ENCODE results near the gene GPR37L1.
"Not testable (repeated sequence)": the region's sequence is repeated elsewhere in the genome, so short reads cannot be mapped to it uniquely, and the experiment has no call there.

GPR37L1 gene

DNA sequence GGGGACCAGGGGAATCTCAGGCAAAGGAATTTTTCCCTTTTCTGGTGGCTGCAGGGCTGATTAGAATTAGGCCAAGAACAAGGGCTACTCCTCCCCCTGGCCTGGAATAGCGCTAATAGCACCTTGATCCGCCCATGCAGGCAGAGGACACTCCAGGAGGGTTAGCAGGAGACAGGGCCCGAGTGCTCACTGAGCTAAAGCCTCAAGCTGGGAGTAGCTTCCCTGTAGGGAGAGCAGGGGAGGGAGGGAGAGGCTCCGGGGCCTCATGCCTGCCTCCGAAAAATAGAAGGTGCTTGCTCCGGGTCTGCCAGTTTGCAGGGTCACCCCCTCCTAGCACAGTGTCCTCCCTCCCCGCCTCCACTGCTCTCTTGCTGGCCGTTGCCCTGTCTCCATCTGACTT is 33.9 kb downstream of the GPR37L1 start:
- DNase-seq = no peak

DNA sequence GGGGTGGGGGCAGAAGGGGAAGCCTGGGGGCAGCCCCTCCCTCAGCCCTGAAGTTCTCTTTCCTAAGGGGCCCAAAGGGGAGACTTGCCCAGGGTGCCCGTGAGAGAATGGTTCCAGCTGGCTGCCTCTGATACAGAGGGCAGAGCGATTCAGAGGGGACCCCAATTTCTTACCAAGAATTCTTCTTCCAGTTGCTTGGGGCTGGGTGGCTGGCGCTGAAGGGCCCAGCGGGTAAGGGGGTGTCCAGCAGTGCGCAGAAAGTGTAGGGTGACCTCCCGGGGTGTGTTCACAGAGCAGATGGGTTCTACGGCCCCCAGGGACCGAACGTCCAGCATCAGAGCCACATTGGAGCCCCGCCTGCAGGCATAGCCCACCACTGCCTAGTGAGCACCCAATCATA is 35.2 kb downstream of the GPR37L1 start:
- DNase-seq = no peak

DNA sequence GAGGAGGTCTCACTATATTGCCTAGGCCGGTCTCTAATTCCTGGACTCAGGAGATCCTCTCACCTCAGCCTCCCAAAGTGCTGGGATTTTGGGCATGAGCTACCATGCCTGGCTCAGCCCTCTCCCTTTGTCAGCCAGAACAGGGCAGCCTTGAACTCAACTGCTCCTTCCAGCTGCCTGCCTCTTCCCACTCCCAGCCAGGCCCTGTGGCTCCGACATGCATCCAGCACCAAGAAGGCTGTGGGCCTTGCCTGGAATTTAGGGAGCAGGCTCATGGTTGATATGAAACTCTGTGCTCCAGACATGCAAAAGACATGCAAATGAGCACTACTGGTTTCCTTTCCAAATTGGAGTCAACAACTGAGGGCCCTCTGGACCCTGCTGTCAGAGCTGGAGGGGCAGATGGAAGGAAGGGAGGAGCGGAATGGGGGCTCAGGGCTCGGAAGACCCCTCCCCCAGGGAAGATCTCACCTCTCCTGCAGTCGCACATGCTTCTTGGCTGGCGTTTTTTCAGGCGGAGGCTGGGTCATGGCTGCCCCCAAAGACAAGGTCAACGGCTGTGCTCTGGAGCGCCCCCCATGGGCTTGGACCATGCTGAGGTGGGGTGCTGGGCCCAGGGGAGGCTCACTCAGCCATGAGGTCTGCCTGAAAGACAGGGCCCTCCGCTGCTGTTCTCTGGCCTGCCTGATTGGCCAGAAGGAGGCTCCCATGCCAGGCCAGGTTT is 36.3 kb downstream of the GPR37L1 start:
- DNase-seq = no peak

DNA sequence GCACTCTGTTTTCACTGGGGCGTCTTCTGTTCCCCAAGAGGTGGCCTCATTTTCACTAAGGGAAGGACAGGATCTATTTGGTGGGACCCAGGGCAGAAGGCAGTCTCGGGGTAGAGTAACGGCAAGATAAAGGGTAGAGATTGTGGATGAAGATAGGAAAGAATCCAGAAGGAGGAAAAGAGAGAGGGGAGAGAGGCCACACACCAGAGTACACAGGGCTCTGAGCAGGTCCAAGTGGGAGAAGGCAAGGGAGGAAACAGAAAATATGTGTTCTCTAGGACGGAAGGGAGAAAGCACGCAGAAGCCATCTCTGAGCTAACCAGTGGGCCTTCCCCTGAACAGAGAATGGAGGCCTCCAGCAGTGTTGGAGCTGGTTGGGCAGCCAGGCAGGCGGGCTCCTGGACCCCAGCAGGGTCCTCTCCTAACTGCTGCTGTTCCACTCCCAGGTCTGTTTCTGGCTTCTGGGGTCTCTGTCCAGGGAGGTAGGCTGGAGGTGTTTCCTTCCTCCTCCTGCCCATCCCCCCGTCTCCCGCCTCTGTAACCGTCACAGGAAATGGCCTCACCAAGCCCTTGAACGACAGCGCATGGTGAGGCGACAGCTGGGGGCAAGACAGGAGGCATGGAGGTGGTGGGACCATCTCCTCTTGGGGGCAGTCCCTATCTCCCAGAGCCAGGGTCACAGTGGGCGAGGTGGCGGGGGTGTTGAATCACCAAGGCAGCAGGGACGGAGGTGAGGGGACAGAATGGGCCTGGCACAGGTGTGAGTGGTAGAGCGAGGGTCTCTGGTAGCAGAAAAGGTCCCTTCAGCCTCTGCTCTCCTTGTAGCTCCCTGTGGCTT is 37.0 kb downstream of the GPR37L1 start:
- DNase-seq = no peak

DNA sequence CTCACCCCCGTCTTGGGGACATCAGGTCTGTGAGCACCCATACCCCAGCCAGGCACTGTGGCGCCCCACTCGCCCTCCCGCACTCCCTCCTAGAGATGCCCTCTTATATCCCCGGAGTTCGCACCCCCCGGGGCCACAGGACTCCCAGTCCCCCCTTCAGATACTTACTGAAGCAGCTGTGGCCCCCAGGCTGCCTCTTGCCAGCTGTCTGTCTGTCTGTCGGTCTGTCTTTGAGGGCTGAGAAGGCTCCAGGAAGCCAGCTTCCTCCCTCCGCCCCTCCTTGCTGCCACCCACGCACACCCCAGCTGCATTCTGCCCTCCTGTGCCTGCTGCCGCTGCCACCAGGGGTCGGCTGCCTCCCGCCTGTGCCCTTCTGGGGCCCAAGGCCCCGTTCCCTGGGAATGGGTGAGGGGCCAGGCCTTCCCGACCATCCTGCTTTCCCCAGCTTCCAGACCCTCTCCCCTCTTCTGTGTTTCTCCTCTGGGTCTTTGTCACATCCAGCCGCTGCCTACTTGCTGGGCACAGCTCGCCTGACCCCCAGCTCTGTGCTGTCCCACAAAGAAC is 37.7 kb downstream of the GPR37L1 start, which contains the start of gene PTPN7:
PTPN7 (minus strand) TSS at position 226 of the 564 bp plus-strand sequence. CDS start 1,200 bp downstream, outside the sequence.
- DNase-seq = peak; percentile 65

DNA sequence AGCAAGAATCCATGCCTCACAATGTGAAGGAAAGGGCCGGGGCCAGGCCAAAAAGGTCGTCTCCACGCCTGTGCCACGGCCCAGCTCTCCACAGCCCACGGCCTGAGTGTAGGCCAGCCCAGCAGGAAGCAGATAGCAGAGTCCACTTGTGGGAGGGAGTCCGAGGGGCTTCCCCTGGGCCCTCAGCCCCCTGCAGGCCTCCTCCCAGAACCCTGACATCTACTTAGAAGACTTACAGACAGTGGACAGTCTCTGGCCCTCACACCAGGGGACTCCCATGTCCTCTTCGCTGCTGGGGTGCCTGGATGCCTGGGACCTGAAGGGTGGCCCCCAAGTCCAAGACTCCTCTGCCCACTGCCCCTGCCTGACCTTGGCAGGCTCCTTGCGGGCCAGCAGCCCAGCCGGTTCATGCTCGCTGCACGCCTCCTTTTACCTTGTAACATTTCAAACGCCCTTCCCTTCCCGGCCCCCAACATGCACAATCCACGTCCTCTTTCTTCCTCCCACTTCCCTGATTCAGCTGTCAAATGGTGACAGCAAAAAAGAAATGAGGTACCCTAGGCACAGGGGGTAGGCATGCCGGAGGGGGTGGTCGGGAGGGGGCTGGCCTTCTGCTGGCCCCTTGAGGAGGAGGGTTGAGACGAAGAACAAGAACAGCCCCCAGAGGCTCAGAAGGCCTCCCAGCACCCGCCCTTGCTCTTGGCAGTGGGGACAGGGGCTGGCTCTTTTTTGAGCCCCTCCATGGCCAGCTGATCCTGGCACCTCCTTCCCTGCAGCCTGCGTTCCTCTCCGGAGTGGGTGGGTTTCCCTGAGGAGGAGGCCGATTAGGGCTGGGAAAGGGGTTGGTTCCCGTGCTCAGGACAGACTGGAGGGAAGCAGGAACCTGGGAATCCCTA is 38.7 kb downstream of the GPR37L1 start:
- DNase-seq = no peak

DNA sequence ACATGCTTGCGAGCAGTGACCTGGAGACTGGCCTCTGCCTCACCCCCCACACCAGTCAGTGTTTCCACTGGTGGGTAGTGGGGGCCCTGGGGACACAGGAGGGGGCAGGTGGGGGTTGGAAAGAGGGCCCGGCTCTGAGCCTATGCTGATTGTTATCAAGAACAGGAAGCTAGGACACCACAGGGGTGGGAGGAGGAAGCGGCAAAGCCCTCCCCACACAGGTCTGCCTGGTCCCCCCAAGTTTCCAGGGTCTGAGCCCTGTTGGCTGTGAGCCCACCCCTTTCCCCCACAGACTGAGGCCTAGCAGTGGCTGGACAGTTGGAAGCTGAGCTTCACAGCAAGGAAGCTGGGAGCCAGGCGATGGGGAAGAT is 39.3 kb downstream of the GPR37L1 start:
- no peak for DNase-seq

DNA sequence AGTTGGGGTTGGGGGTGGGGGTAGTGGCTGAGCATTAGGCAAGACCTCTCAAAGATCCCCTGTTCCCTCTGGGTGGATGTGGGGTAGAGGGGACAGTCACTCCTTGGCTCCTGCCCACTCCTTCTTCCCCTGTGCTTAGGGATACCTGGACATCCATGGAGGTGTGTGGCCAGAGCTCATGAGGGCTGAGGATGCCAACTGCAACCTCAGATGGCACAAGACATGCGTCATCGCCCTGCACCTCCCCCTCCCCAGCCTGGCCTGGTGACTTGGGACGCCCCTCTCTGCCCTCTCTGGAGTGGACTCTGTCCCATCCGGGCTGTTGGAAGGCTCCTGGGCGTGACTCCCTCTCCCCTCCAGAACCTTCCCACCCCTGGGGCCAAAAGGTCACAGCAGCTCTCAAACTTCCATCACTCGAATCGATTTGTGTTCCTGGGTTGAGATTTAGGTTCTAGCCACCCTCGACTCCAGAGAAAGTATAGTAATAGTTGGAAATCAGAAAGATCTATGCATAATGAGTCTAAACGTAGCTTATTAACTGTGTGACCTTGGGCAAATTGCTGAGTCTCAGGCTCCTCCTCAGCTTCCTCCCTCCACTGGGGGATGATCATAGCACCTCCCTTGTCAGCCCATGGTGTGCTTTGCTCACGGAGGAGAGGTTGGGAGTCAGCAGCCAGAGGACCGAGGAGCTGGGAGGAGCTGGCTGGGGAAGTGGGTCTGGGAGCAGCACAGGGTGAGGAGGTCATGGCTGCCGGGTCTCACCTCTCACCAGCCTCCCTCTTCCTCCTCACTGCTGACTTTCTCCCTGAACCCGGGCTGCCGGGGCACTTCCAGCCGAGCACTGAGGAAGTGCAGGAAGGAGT is 39.9 kb downstream of the GPR37L1 start:
- DNase-seq = no peak

DNA sequence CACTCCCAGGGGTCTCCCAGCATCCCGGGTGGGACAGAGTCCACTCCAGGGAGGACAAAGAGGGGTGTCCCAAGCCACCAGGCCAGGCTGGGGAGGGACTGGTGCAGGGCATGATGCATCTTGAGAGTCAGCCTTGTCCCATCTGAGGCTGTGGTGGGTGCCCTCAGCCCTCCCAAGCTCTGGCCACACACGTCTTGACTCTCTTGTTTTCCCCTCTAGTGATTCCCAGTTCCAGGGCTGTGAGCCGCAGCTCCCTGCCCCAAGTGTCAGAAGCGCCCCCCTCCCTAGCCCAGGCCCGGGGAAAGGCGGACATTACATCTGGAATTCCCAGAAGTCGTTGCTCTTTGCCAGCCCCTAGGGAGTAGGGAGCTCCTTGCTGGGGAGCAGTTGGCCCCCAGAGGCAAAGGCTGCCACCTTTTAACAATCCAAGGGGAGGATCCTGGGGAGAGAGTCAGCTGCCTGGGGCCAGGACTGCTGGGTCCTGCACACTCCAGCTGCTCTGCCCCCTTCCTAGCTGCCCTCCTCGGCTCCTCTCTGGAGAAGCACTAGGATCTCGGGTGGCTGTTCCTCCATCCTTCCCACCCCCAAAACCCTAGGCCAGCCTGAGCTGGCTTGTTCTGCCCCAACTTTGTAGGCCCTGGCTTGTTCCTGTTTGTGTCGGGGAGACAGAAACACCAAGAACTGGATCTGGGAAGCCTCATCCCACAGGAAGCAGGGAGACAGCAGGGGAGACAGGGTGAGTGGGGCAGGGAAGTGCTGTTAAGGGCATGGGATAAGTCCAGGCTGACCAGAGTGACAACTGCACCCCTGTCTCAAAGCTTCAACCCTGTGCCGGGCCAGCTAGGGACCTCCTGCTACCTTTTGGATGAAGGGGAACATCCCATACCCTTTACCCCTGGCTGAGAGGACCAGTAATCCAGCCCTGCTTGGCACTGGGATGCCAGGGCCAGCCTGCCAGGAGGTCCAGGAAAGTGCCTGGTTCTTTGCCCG is 40.9 kb downstream of the GPR37L1 start:
- DNase-seq = no peak

DNA sequence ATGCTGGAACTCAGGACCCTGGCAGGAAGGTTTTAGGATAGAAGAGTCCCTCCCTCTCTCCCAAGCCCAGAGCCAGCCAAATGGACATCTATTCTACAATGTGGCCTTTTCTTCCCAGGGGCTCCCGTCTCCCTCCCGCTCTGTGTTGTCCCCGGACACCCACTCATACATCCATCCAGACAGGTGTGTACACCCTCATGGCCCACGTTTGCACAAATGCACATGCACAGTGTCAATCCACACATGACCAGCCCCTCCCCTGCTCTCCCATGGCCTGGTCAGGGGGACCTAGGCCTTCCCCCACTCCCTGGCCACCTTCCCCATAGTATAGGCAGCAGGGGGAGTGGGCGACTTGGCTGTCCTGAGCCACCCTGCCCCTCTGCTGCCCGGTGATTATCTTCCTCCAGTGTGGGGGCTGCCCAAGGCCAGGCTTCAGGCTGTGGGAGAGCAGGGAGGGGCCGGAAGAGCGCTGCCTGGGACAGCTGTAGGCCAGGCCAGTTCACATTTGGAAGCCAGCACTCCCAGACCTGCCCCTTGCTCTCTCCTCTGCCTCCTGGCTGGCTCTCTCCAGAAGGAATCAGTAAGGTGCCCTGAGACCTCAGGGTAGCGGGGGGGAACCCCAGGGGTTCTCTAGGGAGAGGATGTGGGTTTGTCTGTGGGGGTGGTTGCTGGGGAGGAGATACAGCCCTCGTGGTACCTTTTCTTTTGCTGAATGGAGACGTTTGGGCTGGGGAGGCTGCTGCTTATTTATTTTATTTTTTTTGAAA is 41.7 kb downstream of the GPR37L1 start:
- no peak for DNase-seq

DNA sequence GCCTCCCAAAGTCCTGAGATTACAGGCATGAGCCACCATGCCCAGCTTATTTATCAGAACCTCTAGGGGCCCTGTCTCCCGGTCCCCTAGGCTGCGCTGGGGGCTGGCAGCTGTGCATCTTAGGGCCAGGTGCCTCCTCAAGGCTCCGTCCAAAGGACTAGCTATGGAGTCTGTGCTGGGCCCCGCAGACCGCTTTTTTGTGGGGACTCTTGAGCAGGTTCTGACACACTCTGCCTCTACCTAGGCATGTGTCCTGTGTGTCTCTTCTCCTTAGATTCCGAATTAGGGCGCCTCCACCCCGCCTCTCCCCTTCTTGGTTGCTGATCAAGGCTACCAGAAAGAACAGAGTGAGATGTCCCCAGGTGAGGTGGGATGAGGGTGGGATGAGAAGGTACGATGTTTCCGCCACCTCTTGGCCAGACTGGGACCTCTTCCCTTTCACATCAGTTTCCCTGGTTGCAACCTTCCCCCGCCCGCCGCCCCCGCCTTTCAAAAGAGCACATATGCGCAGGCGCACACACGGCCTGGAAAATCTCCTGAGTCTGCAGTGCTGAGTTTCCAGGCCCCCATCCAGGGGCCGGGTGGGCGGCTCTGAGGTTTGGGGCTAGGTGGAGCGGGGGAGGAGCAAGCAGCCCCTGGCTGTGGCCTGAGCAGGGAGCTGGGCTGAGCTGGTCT is 42.7 kb downstream of the GPR37L1 start:
- DNase-seq = no peak

DNA sequence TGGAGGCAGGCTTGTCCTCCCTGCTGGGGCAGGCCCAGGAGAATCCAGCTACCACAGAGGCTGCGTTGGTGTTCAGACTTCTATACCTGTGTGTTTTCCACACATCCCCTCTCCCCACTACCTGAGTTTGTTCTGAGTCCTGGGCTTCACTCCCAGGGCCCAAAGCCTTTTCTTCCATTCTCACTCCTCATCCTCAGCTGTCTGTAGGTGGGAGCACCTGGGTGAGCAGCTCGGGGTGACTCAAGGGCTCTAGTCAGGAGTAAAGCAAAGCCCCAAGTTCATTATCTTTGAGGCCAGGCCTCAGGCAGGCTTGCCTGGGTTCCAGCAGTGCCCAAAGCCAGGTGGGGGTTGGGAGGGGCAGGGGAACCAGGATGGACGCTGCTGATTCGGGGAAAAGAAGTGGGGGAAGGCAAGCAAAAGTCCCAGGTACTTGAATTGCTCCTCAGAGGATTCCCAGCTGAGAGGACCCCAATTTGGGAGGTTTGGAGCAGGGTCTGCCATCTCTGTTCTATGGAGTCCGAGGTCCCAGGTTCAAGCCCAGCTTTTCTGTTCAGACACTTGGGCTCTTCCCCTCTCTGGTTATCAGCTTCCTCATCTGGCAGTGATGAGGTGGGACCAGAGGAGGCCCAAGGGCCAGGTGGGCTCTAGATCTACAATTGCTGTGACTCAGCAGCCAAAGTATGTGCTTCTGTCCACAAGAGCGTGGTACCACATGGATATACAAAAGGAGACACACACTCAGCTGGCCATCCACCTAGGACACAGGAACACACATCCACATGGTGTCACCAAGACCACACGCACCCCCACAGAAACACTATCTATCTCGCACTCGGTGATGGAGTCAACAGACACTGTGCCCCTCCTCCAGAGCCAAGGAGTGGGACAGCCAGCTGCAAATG is 43.5 kb downstream of the GPR37L1 start:
- no peak for DNase-seq

DNA sequence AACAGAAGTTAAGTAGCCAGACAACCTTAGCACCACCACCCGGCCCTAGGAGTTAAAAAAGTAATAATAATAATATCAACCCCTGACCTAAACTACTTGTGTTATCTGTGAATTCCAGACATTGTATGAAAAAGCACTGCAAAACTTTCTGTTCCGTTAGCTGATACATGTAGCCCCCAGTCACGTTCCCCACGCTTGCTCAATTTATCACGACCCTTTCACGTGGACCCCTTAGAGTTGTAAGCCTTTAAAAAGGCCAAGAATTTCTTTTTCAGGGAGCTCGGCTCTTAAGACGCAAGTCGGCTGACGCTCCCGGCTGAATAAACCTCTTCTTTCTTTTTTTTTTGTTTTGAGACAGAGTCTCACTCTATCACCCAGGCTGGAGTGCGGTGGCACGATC is 44.3 kb downstream of the GPR37L1 start:
- DNase-seq = not testable (repeated sequence)

DNA sequence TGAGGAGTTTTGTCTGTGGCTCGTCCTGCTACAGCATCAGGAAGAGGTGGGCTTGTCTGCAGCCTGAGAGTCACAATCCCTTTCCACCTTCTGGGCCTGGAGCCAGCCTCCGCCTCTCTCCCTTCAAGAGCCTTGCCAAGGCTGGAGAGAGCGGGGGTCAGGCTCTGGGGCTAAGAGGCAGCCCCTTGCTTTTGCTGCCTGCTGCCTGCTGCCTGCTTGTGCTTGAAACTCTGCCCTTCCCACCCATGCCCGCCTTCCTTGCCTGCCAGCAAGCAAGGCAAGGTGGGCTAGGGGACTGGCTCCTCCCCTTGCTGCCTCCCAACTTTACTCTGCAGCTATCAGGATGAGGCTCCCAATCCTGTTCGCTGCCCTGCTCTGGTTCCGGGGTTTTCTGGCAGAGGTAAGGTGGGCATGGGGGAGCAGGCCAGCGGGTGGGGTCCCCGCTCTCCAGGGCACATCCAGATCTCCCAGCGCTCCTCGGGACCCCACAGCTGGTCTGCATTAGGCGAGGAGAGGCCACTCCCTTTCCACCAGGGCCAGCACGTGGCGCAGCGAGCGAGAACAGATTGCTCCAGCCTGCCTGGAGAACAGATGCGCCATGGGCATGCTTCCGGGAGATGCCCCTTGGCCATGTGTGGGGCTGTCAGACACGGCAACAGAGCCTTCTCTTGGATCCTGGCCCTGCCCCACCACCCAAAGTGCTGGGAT is 45.1 kb downstream of the GPR37L1 start:
- no peak for DNase-seq

DNA sequence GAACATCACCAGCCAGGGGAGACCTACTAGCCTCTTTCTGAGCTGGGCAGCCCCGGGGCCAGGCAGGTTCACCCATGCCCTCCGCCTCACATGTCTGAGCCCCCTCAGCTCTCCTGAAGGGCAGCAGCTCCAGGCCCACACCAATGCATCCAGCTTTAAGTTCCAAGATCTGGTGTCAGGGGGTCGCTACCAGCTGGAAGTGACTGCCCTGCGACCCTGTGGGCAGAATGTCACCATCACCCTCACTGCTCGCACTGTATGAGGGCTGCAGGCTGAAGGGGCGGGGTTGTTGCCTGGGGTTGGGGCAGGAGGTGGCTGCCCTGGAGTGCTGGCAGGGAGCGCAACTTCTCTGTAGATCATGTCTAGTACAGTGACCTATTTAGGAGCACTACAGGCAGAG is 46.1 kb downstream of the GPR37L1 start:
- DNase-seq = no peak

DNA sequence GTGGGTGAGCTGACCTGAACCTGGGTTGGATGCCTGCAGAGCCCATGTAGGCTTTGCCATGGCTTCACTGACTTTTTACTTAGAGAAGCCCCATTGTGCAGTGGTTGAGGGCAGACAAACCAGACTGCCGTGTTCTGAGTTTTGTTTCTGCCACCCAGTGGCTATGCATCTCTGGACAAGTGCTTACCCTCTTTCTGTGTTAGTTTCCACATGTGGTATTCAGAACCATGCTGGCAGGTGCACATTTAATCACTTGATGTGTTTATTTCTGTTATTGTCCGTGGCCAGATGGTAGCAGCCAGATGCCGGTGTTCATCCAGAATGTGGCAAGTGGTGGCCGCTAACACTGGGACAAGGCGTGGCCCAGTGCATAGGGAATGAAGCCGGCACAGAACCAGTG is 48.0 kb downstream of the GPR37L1 start:
- no peak for DNase-seq

DNA sequence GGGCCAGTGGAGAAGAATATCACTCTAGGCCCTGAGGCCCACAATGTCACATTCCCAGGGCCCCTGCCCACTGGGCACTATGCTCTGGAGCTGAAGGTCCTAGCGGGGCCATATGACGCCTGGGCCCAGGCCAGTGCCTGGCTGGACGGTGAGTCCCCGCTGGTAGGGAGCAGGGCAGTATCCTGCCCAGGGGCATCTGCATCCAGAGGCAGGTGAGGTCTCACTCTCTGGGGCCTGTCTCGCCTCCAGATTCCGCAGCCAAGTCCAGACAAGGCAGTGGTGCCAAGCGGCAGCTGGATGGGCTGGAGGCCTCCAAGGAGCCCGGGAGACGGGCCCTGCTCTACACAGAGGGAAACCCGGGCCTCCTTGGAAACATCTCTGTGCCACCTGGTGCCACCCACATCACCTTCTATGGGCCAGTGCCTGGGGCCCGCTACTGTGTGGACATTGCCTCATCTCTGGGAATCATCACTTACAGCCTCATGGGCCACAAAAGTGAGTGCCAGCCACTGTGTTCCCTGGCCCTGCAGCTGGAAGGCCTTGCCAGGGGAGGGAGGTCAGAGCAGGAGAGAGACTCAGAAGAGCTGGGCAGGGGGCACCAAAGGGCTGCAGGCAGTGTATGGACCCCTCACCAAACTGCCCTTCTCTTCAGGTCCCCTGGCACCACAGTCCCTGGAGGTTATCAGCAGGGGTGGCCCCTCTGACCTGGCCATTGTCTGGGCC is 48.7 kb downstream of the GPR37L1 start:
- DNase-seq = no peak
